HG03095 (cell line): ENCODE data around the gene ZFHX3.
A peak's percentile ranks its signal among the peaks of the same experiment; 100 is the strongest.
"Not testable (repeated sequence)": the region's sequence is repeated elsewhere in the genome, so short reads cannot be mapped to it uniquely, and the experiment has no call there.

Experiments used
- ATAC-seq: cut with Tn5 transposase; IDR thresholded peaks from one replicate; pipeline ENCODE4 v1.9.1; 2021; ENCODE audit warnings: moderate library complexity; ENCODE audit not compliant: unreplicated experiment

Gene ZFHX3

GRCh38 chr16:73024571-73025105 is 23.3 kb downstream of the ZFHX3 start:
- no peak for ATAC-seq

GRCh38 chr16:73023752-73024570 is 24.0 kb downstream of the ZFHX3 start:
- ATAC-seq = no peak

- ATAC-seq = no peak
Measured at GRCh38 chr16:73023320-73023719, 24.6 kb downstream of the ZFHX3 start.

- ATAC-seq = no peak
Measured at GRCh38 chr16:73022534-73022933, 25.4 kb downstream of the ZFHX3 start.

GRCh38 chr16:73021866-73022495 is 25.9 kb downstream of the ZFHX3 start:
- ATAC-seq = no peak

- no peak for ATAC-seq
Measured at GRCh38 chr16:73020409-73020884, 27.5 kb downstream of the ZFHX3 start.

GRCh38 chr16:73019457-73020362 is 28.2 kb downstream of the ZFHX3 start:
- no peak for ATAC-seq

- no peak for ATAC-seq
Measured at GRCh38 chr16:73018821-73019456, 29.0 kb downstream of the ZFHX3 start.

GRCh38 chr16:73017321-73017720 is 30.6 kb downstream of the ZFHX3 start:
- ATAC-seq = no peak

- peak; percentile 55 for ATAC-seq
Measured at GRCh38 chr16:73016488-73016830, 31.5 kb downstream of the ZFHX3 start.

- peak; percentile 75 for ATAC-seq
Measured at GRCh38 chr16:73015612-73016487, 32.1 kb downstream of the ZFHX3 start.

- no peak for ATAC-seq
Measured at GRCh38 chr16:73014768-73015167, 33.2 kb downstream of the ZFHX3 start.

- ATAC-seq = no peak
Measured at GRCh38 chr16:73013974-73014373, 34.0 kb downstream of the ZFHX3 start.

- no peak for ATAC-seq
Measured at GRCh38 chr16:73012341-73012740, 35.6 kb downstream of the ZFHX3 start.

- ATAC-seq = no peak
Measured at GRCh38 chr16:73011926-73012325, 36.0 kb downstream of the ZFHX3 start.

- ATAC-seq = no peak
Measured at GRCh38 chr16:73010150-73010676, 37.7 kb downstream of the ZFHX3 start.

- ATAC-seq = not testable (repeated sequence)
Measured at GRCh38 chr16:73009710-73010109, 38.2 kb downstream of the ZFHX3 start.

- ATAC-seq = no peak
Measured at GRCh38 chr16:73006026-73006425, 41.9 kb downstream of the ZFHX3 start.

- ATAC-seq = no peak
Measured at GRCh38 chr16:73002866-73003265, 45.1 kb downstream of the ZFHX3 start.
